Measurements from ENCODE around the gene NXF1.
"Not testable (repeated sequence)": the region's sequence is repeated elsewhere in the genome, so short reads cannot be mapped to it uniquely, and the experiment has no call there.

The NXF1 gene

DNA sequence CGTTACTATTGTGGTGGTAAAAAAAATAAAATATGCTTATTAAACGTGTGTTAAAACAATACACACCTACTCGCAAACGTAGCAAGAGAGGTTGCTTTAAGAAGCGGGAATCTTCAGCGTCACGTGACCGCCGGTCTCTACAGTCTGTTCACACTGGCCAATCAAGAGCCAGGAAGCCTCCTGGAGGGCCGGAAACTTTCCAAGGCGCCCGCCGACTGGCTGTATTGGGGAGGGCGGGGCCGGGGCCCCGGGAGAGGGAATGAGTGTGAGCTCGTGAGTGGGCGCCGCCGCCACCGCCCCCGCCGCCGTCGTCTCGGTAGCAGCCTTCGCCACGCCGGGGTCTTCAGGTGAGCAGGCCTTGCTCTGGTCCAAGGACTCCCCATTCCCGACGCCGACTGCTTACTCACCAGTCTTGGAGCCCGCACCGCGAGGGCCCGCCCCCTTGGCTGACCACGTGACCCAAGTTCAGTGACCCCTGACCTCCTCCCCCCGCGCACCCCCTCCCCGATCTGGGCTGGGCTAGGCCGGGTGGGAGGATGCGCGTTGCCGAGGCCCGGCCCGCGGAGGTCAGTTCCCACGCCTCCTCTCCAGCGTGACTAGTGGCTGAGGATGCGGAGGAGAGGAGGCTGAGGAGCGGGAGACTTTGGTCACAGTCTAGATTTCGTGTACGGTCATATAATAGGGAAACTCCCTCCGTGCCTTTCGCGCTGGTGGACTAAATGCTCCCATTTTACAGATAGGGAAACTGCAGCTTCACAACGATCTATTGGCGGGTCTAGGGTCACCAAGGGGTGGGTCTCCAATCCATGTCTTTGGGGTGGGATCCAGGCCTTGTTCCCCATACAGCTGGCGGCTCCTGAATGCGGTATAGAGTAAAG lies 33.9 kb downstream of the NXF1 start, which contains the start of gene TAF6L:
TAF6L (plus strand) TSS at position 253 of the 878 bp plus-strand sequence. CDS start 4,388 bp downstream, outside the sequence.
- peak; percentile 92 for DNase-seq (ENCODE audit: extremely low read depth, insufficient read length)
- H3K4me3 ChIP-seq (replicated peaks; ENCODE audit: low read depth, low read length): peak within 1 kb of the TSS; percentile 78
- TF ChIP-seq, protein P1, sequence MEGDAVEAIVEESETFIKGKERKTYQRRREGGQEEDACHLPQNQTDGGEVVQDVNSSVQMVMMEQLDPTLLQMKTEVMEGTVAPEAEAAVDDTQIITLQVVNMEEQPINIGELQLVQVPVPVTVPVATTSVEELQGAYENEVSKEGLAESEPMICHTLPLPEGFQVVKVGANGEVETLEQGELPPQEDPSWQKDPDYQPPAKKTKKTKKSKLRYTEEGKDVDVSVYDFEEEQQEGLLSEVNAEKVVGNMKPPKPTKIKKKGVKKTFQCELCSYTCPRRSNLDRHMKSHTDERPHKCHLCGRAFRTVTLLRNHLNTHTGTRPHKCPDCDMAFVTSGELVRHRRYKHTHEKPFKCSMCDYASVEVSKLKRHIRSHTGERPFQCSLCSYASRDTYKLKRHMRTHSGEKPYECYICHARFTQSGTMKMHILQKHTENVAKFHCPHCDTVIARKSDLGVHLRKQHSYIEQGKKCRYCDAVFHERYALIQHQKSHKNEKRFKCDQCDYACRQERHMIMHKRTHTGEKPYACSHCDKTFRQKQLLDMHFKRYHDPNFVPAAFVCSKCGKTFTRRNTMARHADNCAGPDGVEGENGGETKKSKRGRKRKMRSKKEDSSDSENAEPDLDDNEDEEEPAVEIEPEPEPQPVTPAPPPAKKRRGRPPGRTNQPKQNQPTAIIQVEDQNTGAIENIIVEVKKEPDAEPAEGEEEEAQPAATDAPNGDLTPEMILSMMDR (IDR thresholded peaks at IDR 0.05; ENCODE audit: insufficient read depth, low read length, poor library complexity, severe bottlenecking): no peak
- peaks cover 6% of the 10 kb centered on the region for H3K36me3 ChIP-seq (ENCODE audit: control insufficient read depth, insufficient read depth, low read length)
- H3K27me3 ChIP-seq (replicated peaks; ENCODE audit: control insufficient read depth, insufficient read depth, low read length): no peaks in the 10 kb centered on the region

- H3K36me3 ChIP-seq (ENCODE audit: control insufficient read depth, insufficient read depth, low read length): peaks cover 3% of the 10 kb centered on the region
- peak overlapping the region; percentile 78 for H3K4me3 ChIP-seq (replicated peaks; ENCODE audit: low read depth, low read length)
- DNase-seq (ENCODE audit: extremely low read depth, insufficient read length): peak; percentile 62
- TF ChIP-seq, protein P1 (IDR thresholded peaks at IDR 0.05; ENCODE audit: insufficient read depth, low read length, poor library complexity, severe bottlenecking): no peak
- no peaks in the 10 kb centered on the region for H3K27me3 ChIP-seq (replicated peaks; ENCODE audit: control insufficient read depth, insufficient read depth, low read length)
Observed at GRCh38 chr11:62770778-62771143, 34.5 kb downstream of the NXF1 start.

GRCh38 chr11:62760867-62761227 lies 44.4 kb downstream of the NXF1 start:
- not testable (repeated sequence) for H3K27me3 ChIP-seq (replicated peaks; ENCODE audit: control insufficient read depth, insufficient read depth, low read length); H3K36me3 ChIP-seq (ENCODE audit: control insufficient read depth, insufficient read depth, low read length); H3K4me3 ChIP-seq (replicated peaks; ENCODE audit: low read depth, low read length); DNase-seq (ENCODE audit: extremely low read depth, insufficient read length)

- Histone ChIP-seq H3K4me3 (replicated peaks; ENCODE audit: low read depth, low read length) (no peak overlapping the region), H3K27me3 (replicated peaks; ENCODE audit: control insufficient read depth, insufficient read depth, low read length) (no peaks in the 10 kb centered on the region), H3K36me3 (ENCODE audit: control insufficient read depth, insufficient read depth, low read length) (no peaks in the 10 kb centered on the region)
- DNase-seq (ENCODE audit: extremely low read depth, insufficient read length): no peak
- TF ChIP-seq, protein P1 (IDR thresholded peaks at IDR 0.05; ENCODE audit: insufficient read depth, low read length, poor library complexity, severe bottlenecking): no peak
Observed at GRCh38 chr11:62757846-62758788, 47.1 kb downstream of the NXF1 start.

DNA sequence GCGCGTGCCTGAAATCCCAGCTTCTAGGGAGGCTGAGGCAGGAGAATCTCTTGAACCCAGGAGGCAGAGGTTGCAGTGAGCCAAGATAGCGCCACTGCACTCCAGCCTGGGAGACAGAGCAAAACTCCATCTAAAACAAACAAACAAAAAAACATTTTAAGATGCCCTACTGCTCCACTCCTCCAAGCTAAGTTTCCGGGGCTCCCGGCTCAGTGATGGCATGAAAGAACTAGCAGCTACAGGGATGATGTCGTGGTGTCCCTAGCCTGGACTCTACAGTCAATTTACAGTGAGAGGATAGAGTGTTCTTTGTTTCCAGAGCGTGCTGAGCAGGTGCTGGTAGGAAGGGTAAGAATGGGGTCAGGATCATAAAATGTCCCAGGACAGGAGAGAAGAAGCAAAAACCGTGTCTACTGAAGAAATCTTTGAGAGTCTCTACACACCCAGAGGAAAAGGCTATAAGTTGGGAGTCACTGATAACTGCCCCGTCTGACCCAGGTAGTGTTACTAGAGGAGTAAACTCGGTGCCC lies 50.1 kb downstream of the NXF1 start:
- no peaks in the 10 kb centered on the region for H3K27me3 ChIP-seq (replicated peaks; ENCODE audit: control insufficient read depth, insufficient read depth, low read length)
- no peak overlapping the region for H3K4me3 ChIP-seq (replicated peaks; ENCODE audit: low read depth, low read length)
- peaks cover 3% of the 10 kb centered on the region; the same call in 1 of the 2 replicates for H3K36me3 ChIP-seq (ENCODE audit: control insufficient read depth, insufficient read depth, low read length)
- TF ChIP-seq, protein P1 (IDR thresholded peaks at IDR 0.05; ENCODE audit: insufficient read depth, low read length, poor library complexity, severe bottlenecking): no peak
- DNase-seq (ENCODE audit: extremely low read depth, insufficient read length): no peak

Measured in GM06990 (cell line).